COLO829 (cell line): Measurements from ENCODE around the gene POLG.
A peak's percentile ranks its signal among the peaks of the same experiment; 100 is the strongest.

Source experiments
- DNase-seq: peaks from one replicate; pipeline ENCODE4 v3.0.0; 2012; ENCODE audit warnings: low spot score

Gene POLG

DNA sequence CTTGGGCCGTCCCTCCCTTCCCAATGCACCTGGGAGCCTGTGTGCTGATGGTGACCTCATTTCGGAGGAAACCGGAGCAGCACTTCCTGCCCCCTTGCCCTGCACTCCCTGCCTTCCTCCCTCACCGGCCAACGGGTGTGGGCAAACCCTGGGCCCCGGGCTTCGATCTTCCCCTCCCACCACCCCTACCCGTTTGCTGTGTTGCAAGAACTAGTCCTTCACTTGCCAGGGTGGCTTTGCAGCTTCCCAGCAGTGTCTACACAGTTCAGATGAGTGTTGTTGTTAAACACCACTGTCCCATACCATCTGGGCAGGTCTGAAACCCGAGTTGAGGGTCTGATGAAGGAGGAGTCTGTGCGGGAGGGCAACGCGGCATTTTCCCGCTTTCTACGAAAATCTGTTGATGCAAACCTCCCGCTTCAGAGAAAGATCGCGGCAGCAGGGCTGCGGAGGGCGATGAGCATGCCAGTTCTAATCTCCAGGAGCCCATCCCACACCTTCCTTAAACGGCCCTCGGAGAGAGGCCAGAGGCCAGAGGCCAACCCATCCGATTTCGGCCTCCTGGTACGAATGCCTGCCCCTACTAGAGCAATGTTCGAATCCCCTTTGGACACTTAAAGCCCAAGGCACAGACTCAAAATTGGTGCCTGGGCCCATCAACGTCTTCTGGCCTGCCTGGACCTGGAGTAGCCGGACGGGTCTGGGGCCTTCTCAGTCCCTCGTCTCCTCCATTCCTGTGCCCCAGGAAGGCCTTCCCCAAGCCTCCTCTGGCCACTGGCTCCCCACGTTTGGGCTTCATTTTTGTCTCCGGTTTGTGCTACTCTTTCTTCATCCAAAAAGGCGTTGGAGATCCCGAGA, 35.7 kb upstream of the POLG start:
- DNase-seq, result no peak

DNA sequence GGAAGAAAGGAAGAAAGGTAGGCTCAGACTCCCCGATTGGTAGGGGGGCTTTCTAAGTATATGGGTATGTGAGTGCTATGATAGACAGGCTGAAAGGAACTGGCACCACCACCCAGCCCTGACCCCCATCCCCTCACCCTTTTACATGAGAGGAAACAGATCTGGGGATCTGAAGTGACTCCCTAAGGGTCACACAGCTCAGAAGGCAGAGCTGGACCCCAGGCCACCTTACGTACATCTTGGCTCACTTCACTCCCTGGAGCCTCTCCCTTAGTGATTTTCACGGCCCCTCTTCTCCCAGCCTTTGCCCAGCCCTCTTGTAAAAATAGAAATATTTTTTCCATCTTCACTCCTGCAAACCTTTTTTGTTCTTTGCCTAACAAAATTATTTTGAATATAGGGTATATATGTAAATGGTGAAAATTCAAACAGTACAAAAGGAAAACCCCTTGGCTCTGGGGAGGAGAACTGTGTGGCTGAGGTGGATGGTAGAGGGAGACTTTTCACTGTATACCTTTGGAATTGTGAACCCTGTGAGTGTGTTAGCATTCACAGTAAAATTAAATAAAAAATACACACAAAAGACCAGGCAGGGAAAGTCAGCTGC, 34.8 kb upstream of the POLG start:
- no peak for DNase-seq

DNA sequence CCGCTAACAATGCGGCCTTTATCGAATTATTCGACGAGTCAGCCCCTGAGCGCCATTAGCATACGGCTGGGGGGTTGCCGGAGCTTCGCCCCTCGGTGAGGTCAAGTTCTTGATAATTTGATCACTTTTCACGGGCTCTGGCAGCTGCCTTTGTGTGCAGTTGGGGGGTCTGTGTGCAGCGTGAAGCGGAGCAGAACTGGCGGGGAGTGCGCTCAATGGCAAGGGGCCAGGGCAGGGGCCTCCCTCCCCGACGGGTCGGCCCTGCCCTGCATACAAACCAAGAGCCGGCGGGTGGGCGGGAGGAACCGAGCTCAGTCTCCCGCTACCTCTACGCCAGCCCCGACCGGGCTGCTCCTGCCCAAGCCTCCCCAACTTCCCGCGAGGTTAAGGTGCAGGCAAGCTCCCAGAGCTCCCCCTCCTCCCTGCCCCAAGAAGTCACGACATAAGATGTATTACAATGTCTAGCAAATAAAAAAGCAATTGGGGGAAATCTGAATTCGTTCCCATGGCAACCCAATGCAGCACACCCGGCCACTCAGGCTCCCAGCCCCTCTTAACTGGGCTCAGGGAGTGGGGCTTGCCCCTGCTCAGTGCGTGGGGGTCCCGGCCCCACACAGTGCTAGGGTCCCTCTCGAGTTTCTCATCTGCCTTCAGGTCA, 34.1 kb upstream of the POLG start:
- no peak for DNase-seq

DNA sequence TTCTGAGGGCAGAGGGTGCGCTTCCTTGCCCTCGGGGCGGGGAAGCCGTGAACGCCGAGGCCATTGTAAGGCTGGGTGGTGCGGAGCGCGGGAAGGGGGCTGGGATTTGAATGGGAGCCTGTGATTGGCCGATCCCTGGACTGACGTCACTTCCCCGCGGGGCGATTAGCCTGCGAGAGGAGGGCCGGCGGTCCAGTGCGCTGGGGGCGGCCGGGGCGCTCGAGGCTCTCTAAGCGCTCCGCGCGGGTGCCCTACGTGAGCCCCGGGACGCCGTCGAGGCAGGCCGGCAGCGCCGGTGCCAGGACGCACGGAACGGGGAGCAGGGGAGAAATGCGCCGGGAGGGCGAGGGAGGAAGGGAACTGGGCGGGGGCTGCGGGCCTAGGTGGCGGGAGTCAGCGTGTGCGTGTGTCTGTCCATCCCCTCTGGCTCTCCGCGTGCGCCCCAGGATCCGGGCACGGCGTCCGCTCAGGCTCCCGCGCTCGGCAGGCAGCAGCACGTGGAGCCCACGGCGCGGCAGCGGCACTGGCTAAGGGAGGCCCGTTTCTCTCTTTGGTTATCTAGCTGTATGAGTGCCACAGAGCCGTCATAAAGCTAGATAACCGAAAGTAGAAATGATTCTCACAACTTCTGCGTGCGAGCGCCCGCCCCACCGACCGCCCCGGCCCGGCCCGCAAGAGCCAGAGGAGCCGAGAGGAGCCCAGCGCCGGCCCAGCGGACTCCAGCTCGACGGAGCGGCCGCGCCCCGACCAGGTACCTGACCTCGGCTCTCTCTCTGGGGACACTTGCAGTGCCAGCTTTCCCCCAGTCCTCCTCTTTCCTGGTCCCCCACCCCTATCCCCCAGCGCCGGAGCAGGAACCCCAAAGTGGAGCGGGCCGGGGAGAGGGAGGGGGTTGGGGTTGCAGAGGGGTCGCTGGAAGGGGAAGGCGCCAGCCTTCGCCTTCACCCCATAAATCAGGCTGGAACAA, 33.1 kb upstream of the POLG start:
- peak; percentile 53 for DNase-seq

DNA sequence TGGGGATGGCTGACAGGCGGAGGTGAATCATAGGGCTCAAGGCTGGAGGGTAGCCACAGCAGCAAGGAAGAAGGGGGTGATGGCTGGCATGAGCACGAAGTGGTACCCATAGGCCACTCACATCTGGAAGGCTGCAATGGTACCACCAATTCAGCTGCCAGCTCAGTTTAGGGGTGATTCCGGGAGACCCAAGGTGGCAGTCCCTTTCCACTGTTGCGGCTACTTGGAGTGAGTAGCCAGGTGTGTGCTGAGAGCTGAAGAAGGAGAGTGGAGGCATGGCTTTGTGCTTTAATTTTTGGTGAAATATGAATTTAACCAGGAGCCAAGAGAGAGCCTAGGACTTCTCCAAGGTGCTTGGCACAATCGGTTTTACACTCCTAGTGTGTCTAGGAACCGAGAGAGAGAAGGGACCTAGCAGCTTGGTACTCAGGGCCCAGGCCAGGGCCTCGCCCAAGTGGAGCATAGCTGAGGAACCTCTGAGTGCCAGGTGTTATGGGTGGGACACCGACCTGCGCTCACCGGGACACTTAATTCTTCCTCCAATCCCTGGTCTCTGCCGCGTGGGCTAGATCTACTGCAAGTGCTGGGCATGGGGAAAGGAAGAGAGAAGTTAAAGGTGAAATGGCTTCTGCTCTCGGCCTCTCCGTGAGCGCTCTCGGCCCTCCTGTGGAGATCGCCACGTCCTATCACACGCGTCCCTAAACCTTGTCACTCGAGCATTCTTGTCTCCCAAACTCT, 32.2 kb upstream of the POLG start:
- DNase-seq, result no peak

DNA sequence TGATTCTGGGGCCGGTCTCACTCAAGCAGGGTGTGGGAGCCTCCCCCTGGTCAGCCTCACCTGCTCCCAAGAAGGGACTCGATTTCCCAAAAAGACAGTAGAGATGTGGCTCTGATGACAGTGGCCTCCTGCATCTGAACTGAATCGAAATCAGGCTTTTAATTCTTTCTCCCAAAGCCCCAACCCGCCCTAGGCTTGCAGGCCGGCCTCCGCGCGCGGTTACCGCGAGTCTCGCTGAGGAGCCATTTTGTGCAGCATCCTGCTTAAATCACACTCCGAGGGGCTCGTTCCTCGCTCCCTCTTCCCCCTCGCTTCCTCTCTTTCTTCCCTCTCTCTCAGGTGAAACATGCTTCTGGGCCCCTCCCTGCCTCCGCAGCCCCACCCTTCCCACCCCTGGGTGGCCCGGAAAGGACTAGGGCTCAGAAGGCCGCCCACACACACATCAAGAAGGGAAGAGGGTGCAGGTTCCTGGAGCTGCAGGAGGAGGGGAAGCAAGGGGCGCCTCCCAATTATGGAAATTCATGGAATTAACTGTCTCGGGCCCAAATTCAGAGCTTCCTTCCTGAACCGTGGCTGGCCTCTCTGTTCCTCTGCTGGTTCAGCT, 30.9 kb upstream of the POLG start:
- no peak for DNase-seq

DNA sequence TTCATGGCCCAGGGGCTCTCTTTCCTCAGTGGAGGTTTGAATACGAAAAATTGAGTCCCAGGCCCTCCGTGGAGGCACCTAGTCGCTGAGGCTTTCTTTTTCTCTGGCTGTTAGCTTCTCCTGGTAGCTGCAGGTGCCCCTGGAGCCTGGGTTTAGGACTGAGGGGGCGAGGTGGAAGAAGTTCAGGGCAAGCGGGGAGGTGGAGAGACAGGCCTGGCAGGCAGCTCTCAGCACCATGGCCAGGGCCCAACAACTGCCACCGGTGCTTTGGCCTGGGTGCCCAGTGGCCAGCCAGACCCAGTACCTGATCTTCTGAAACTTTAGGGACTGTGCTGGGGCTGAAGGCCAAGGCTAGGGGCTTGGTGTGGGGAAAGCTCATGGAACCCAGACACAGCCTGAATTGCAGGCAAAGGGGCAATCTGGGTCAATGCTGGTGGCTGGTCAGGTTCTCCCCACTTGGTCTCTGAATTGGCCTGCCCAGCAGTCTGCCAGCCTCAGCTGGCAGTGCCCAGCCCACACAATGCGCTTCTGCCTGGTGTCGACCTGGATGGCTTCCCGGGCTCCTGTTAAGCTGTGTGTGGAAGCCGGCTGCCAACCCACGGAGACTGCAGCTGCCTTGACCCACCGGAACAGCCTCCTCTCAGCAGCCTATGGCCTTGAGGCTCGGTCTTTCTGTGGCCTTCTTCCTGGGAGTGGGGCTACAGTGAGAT, 30.3 kb upstream of the POLG start:
- no peak for DNase-seq

DNA sequence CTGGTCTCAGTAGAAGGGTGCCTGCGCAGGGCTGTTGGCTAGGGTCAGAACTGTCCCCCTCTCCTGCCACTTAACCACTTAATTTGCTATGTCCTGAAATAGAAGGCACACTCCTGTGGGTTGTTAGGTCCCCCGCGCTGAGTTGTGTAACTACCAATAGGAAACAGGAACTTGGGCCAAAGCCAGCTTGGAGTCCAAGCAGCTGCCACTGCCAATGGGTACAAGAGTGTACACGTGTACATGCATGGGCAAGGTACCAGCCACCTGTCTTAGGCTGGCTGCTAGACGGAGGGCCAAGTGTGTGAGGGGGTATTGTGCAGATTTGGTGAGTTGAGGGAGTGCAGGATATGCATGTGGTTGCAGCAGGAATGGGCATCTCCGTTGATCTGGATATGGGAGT, 29.7 kb upstream of the POLG start:
- DNase-seq, result no peak

DNA sequence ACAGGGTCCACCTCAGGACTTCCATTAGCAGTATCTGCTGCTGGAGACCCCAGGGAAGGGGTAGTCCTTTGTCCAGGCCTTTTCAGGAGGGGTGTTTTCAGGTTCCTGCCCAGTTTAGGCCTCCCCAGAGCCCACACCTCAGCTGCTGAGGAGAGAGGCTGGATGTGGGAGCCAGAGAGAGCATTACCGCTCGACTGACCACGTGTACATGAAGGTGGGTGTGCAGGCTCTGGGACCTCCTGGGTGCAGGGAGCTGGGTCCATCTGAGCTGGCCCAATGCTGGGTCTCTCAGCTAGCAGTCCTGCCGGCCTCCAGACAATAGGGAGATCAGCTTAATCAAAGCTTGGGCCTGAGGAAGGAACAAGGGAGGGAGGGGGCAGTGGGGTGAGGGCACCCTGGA, 29.1 kb upstream of the POLG start:
- no peak for DNase-seq

DNA sequence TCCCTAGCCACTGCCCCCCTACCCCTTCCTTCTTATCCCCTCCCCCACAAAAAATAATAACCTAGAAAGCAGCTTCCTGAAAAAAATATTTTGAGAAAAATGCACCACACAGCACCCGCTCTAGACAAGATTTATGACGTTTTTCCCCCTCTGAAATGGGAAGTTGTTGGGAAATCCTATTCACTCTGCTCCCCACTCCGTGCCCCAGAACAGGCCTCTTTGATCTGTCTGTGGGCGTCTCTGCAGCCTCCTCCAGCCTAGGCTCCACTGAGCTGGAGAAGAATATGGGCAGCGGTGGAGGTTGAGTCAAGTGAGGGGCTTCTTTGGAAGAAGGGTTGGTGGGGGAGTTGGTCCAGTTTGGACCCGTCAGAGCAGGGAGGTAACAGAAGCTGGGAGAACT, 28.5 kb upstream of the POLG start:
- no peak for DNase-seq

DNA sequence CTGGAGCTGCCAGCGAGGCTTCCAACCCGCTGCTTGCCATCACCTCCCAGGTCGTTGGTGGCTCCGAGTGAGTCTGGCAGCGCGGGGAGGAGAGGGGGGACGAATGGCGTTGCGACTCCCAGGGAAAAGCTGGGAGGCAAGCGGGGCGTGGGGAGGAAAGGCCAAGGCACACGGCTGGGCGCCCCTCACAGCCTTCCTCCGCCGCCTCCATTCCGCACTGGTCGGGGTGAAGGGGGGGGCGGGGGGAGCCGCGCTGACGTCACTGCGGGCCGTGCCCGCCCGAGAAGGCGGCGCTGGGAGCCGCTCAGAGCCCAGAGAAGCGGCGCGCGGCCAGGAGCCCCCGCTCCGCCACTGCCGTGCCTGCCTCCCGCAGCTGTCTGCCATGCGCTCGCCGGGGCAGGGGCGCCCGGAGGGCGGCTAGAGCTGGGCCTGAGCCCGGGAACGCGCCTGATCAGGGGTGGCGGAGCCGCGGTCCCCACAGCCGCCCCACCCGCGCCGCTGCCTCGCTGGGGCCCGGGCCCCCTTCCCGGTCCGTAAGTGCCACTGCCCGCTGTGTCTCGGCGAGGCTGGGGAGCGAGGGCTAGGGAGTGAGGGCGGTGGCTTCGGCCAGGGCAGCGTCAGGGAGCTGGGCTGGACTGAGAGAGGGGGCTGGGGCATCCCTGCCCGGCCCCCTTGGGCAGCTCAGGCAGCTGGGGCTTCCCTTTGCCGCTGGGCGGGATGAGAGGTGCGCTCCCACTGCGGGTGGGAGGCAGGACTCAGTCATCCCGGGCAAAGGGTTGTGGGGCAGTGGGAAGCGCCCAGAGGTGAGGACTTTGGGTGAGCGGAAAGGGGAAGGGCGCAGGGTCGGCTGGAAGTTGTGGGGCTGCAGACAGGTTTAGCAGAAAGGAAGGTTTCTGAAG, 27.8 kb upstream of the POLG start:
- DNase-seq, result no peak

DNA sequence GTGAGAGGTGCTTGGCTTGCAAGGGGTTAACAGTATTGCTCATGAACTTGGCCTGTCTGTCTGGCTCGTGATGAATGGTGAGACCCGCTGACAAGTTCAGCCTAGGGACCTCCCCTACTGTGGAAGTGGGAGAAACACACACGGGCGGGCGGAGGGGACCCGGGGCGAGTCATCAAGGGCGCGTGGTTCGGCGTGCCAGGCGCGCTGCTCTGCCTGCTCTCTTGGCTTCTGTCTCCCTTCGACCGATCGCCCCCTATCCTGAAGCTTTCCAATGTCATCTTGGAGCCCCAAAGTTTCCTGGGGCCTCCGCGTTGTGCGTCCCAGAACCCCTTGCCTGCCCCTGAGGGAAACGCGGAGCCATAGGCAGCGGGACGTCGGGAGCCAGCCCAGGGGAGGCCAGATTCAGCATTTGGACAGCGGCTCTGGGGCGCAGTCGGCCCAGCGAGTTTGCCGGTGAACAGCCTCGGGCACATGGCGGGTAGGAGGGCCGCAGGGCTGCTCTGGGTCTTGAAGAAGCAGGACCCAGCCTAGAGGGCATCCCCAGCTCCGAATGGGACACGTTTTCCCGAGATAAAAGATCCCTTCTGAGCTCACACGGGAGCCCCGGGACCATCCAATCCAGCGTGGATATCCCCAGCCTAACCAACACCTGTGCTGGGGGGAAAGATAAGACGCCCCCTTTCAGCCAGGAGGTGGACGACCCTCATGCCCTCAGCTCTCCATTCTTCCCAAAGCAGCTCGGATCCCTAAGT, 27.0 kb upstream of the POLG start:
- DNase-seq, result peak; percentile 87

DNA sequence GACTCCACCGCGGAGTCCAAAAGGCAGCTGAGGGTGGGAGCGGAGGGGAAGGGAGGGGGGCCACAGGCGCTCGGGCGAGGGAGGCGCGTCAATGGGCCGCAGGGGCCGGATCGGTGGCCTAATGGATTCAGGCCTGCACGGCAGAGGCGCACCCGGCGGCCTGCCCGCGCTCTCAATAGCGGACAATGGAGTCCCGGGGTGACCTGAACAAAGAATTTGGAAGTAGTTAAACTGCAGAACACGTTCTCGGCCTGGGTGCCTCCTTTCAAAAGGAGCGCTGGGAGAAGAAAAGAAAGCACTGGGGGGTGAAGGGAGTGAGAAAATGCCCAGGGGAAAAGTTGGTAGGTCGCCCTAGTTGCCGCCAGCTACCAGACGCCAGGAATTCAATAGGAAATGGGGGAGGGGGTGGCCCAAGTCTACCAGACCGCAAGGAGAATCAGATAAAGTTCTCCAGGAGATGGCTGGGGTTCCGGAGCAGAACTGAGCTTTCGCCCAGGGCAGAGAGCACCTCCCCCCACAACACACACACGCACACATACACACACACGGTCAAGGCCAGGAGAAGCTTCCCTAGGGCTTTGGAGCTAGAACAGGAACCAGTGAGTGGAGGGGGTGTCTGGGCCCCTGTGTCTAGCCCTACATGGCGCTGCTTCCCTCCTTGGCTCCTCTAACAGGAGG, 25.8 kb upstream of the POLG start:
- DNase-seq, result no peak

DNA sequence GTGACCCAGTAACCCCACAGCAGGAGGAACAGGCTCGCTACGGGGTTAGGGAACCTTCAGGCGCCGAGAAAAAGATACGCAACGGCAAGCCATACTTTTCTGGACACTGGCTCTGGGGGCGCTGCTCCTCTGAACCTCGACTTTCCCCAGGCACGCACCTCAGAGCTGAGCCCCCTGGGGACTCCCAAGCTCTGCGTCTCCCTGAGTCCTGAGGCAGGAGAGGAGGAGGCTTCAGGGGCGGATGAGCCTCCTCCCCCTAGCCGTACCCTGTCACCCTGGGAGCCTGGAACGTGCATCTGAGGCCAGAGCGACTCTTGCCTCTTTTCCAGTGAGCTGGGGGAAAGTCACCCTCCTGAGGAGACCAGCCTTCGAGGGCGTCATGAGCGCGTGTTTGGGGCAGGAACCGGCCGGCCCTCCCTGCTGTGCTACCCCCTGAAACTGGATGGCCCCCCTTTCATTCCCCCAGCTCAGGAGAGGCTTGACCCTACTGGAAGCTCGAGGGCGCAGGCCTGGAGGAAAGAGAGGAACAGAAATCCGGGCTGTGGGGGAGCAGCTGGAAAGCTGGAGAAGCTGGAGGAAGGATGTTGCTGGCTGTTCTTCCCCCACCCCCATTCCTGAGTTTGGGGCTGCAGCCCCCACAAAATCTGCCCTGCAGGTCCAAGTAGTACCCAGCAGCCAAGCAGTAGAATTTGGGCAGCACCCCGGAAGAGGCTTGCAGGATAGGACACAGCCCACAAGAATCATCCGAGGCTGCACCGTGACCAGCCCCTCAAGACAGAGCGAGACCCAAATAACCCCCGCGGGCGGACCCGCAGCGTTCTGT, 25.1 kb upstream of the POLG start:
- DNase-seq, result no peak

DNA sequence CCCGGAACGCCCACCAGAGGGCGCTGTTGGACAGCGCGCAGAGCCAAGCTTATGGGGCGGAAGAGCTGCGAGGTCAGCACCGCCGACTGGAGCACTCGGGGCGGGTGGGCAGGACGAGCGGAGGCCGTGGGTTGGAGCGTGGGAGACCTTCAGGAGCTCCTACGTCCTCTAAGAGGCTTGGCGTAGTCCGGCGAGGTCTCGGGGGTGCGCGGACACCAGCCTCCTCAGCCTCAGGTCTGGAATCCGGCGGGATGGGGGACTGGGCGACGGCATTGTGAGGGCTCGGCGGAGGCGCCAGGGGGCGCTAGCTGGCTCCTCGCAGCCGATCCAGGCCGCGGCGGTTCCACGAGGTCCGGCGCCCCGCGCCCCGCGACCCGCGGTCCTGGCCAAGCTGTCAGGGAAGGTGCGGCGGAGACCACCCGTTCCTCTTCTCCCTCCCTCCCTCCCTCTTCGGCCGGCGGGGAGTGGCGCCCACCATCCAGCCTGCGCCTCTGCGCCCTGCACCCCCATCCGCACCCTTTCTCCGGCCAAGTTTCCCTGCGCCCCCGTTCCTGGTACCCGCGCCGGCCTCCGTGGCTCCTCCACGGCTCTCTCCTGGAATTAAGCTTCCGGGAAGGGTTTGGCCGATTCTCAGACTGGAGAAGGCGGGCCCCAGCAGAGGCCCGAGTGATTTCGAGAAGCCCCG, 24.3 kb upstream of the POLG start:
- peak; percentile 84 for DNase-seq

DNA sequence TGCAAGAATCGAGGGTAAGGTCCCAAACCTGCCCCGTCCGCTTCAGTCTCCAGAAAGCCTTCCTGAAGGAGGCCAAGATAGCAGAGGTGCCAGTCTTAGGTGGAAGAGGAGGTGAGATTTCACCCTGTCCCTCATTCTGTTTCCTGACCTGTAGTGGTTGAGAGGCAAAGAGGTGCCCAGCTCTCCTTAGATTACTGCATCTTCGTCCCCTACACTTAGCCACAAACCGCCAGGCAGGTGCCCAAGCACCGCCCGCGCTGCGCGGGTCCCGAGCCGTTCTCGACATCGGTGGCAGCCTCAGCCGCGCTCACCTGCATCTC, 23.8 kb upstream of the POLG start:
- DNase-seq, result no peak
